ENCODE results near the gene IL17RD.

IL17RD gene

GRCh38 chr3:57158813-57159738, 6.1 kb downstream of the IL17RD start:
- no peak for DNase-seq

GRCh38 chr3:57158325-57158724, 6.8 kb downstream of the IL17RD start:
- no peak for DNase-seq

- no peak for DNase-seq
Measured at GRCh38 chr3:57157545-57157944, 7.6 kb downstream of the IL17RD start.

DNA sequence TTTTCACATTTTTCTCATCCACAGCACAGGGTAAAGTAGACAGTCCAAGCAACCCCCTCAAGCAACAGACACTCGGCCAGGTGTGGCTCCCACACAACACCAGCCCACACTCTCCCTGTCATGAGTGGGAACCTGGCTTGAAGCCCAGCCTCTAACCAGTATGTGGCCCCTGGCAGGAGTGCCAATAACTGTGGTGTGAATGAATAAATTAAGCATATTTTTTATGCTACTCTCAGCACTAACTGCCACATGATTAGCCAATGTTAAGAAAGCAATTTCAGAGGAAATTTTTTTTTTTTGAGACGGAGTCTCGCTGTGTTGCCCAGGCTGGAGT, 9.9 kb downstream of the IL17RD start:
- DNase-seq, result no peak

- no peak for DNase-seq
Measured at GRCh38 chr3:57154470-57155309, 10.5 kb downstream of the IL17RD start.

DNA sequence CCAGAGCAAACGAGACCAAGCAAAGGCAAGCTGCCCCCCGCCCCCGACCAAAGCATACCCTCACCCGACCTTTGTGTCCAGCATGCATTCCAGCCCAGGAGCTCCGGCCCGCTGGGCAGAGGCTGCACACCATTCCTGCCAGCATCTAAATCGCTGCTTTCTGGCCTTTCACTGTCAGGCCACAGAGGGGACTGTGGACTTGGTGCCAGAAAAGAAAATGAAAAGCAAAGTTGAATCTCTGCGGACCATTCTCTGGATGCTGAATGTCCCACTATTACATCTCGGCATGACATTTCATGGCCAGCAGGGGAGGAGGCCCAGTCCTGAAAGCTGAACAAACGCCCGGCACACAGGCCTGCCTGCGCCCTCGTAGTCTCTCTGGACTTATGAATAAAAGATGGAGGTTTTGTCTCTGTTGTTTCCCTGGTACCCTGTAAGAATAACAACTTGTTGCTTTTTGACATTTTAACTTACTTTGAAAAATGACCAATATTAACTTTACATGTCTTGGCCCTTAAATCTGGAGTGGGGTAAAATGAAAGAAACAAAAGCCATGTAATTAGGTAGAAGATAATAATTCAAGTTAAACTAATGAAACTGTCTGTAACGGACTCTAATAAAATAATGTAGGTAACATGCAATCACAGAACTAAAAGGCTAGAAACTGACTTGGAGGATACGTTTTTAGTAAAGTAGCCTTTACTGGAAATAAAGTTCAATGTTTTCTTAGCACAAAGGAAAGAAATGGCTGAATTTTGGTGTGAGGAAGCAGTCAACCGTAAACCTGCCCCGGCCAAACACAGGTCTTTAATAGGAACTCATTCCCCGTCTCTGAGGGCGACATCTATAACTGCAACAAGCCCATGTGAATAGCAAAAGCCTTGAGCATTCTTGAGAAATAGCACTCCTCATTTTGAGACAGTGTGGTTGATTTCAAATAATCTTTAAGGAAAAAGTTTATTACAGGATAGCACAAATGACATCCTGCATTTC, 12.7 kb downstream of the IL17RD start:
- DNase-seq, result no peak

DNA sequence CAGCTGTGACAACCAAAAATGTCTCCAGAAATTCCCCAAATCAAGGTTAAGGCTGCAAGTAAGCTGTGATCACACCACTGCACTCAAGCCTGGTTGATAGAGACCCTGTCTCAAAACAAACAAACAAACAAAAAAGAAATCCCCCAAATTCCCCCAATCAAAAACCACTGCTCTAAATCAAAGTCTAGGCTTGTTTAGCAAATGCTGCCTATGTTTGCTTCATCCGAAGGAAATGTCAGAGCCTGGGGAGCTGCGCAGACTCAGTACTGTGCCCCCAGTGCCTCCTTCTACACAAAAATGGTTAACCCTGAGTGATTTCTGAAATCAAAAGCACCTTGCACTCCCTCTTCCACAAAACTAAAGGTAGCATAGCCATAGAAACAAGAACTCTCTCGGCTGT, 13.4 kb downstream of the IL17RD start:
- no peak for DNase-seq

GRCh38 chr3:57151021-57151449, 14.1 kb downstream of the IL17RD start:
- DNase-seq, result no peak

DNA sequence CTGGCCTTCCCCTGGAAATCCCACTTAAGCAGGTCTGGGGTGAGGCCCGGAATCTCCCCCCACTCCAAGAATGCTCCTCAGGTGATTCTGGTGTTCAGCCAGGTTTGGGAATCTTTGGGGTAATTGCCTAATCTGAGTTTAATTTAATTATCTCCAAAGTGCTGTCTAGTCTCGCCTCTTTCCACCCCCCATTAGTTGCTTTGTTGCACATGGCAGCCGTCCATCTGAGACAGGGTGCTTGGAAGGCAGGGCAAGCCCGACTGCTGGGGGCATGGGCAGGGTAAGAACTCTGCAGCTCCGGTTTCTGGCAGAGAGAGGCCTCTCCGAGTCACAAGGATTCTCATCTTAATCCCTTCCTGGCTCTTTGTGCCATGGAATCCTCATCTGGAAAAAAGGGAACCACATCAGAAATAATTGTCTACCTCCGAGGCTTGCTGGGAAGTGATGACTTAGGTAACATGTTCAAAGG, 15.0 kb downstream of the IL17RD start:
- DNase-seq, result no peak

GRCh38 chr3:57147071-57147470, 18.1 kb downstream of the IL17RD start:
- no peak for DNase-seq

DNA sequence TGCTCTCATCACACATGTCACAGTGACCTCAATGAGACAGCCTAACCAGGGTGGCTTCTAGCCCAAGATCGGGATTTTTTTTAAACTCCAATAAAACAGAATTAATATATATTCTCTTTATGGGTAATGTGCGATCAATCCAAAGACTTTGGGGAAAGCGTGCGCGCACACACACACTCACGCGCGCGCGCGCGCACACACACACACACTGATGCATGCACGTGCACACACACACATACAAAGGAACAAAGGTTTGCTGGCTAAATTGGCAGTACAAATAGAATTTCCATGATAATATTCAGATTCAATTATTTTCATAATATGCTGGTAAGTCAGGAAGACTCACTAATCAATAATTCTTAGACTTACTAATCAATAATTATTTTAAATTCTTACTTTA, 19.3 kb downstream of the IL17RD start:
- DNase-seq, result no peak

DNA sequence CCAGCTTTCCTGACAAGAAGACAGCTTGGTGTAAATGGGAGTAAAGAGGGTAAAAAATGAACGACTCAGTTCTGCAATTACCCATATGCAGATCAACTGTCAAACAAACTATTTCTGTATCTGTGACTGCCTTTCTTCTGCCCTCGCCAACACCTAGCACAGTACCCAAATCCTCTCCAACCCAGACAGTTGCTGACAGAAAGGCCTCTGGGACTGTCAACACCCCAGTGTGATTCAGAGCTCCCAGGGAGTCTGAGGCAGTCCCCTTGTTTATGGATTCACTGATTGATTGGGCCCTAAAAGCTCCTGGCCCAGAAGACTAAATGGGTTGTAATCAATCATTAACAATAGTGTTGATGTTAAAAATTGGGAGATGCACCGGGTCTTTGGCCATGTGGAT, 20.2 kb downstream of the IL17RD start:
- no peak for DNase-seq

DNA sequence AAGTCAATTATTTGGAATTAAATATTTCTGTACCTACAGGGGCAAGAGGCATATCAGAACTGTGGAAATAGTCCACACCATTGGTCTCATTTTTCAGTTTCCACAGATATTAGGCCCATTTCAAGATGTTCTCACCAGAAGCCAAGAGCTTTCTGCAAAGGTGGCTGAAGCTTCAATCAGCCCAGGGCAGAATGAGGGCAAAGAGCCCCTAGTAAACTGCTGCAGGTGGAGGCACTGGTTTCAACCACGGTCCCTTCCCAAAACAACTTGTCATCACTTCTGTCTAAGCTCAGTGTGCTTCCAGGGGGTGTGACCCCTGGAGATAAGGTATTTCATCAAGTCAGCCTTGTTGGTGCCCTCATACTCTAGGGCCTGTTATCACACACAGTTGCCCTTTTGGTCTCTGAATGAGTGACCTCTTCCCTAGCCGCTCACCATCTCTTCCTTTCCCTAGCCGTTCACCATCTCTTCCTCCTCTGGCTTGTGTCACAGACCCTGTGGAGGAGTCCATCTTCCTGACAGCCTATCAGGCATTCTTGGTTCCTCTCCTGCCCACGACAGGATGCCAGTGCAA, 21.2 kb downstream of the IL17RD start:
- DNase-seq, result no peak

DNA sequence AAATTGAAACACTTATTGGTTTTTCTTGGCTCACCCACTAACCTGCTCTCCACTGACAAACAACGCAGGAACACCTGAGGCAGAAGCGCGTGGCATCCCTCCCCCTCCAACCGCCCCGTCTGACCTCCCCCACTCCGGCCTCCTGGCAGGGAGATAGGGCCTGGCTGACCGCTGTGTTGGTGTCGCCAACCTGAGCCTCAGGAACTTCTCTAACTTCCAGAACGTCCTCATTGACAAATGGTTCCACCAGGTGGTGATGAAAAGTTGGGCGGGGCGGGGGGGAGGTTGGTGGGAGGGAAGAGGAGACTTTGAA, 22.8 kb downstream of the IL17RD start:
- DNase-seq, result no peak

- no peak for DNase-seq
Measured at GRCh38 chr3:57141719-57142410, 23.3 kb downstream of the IL17RD start.

- DNase-seq, result no peak
Measured at GRCh38 chr3:57140894-57141293, 24.3 kb downstream of the IL17RD start.

- DNase-seq, result no peak
Measured at GRCh38 chr3:57135964-57136719, 29.0 kb downstream of the IL17RD start.

DNA sequence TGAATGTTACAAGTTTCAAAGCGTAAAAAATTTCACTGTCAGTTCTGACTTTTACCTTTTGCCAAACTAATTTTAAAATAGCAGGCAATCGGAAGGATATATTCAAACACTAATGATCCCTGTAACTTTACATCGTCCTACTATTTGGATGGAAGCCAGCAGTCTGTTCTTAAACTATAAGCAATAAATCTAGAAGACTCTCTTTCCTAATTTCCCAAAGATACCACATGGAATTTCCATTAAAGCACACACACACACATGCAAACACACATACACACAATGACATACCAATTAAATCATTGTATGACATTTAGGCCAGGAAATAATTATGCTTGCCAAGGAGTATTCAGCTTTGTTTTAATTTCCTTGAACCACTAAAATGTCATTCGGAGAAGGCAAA, 32.0 kb downstream of the IL17RD start:
- DNase-seq, result no peak

GRCh38 chr3:57132674-57133073, 32.5 kb downstream of the IL17RD start:
- DNase-seq, result no peak

GRCh38 chr3:57131210-57131588, 34.0 kb downstream of the IL17RD start:
- DNase-seq, result no peak

DNA sequence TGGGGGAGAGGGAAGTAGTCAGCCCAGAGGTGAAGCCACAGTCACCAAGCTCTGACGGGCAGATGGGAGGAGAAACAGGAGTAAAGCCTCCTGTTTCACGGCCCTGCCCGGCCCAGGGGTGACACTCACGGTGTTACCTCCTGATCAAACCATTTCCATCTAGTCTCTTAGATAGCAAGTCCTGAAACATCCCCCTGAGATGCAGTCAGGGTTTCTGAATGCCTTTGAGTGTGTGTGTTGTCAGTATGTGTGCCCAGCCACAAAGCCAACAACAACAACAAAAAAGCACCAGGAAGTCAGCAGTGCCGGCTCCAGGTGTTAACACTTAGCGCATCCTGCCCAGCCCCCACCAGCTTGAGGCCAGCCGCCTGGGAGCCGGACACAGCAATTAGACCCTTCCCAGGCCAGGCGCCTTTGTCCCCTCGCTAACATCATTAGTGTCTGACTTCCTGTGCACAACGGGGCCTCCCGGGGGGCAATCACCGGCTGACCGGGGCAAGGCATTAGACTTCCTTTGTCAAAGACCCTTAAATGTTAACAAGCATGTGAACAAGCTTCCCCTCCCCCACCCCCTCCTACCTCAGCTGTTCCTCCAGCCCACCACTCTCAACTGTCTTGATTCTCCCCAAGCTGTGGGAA, 34.5 kb downstream of the IL17RD start:
- no peak for DNase-seq
